NCI-H1694 (cell line): Measurements from ENCODE around the gene DNAJC5.
"Not testable (repeated sequence)": the region's sequence is repeated elsewhere in the genome, so short reads cannot be mapped to it uniquely, and the experiment has no call there.

Experiments
- DNase-seq: peaks from one replicate; lab custom pipeline; 2025; lab: John Stamatoyannopoulos, UW

DNAJC5 gene

GRCh38 chr20:63861365-63861934, 33.5 kb upstream of the DNAJC5 start, which contains the start of gene ABHD16B:
ABHD16B (plus strand) TSS chr20:63861498; CDS start chr20:63861541, 43 bp downstream.
- no peak for DNase-seq

- no peak for DNase-seq
Observed at GRCh38 chr20:63861981-63862901, 32.7 kb upstream of the DNAJC5 start.

- no peak for DNase-seq
Observed at GRCh38 chr20:63863021-63863797, 31.7 kb upstream of the DNAJC5 start.

GRCh38 chr20:63863798-63864544, 31.0 kb upstream of the DNAJC5 start:
- DNase-seq = no peak

GRCh38 chr20:63864545-63864977, 30.4 kb upstream of the DNAJC5 start:
- DNase-seq = no peak

GRCh38 chr20:63864978-63865640, 29.8 kb upstream of the DNAJC5 start, which contains the start of gene TPD52L2:
TPD52L2 (plus strand) TSS chr20:63865270; CDS start chr20:63865366, 96 bp downstream.
- peak; percentile 96 for DNase-seq

GRCh38 chr20:63867042-63867441, 27.9 kb upstream of the DNAJC5 start:
- DNase-seq = not testable (repeated sequence)

- DNase-seq = no peak
Observed at GRCh38 chr20:63868264-63868663, 26.7 kb upstream of the DNAJC5 start.

GRCh38 chr20:63873477-63873971, 21.4 kb upstream of the DNAJC5 start:
- DNase-seq = no peak

GRCh38 chr20:63874241-63874640, 20.7 kb upstream of the DNAJC5 start:
- DNase-seq = not testable (repeated sequence)

GRCh38 chr20:63876489-63877036, 18.4 kb upstream of the DNAJC5 start:
- peak; percentile 87 for DNase-seq

- DNase-seq = no peak
Observed at GRCh38 chr20:63877755-63878470, 17.0 kb upstream of the DNAJC5 start.

- DNase-seq = no peak
Observed at GRCh38 chr20:63878899-63879663, 15.8 kb upstream of the DNAJC5 start.

- not testable (repeated sequence) for DNase-seq
Observed at GRCh38 chr20:63880901-63881300, 14.0 kb upstream of the DNAJC5 start.

GRCh38 chr20:63881451-63882226, 13.3 kb upstream of the DNAJC5 start:
- no peak for DNase-seq

- no peak for DNase-seq
Observed at GRCh38 chr20:63882257-63883200, 12.4 kb upstream of the DNAJC5 start.

GRCh38 chr20:63883201-63883593, 11.7 kb upstream of the DNAJC5 start:
- DNase-seq = no peak
